Heart left ventricle (tissue), 13 donors: ENCODE results near the gene TIMD4.

ENCODE experiments used
- POLR2A ChIP-seq, 2 donors: fragments of 450-650 bp; IDR thresholded peaks; one replicate each; pipeline ENCODE4 v1.6.1; 2017; ENCODE audit warnings: antibody characterized with exemption in 2 of 2, mild to moderate bottlenecking in 2 of 2, moderate library complexity in 2 of 2
- TF ChIP-seq, protein P1 (sequence below), 12 donors: fragments of 200-600 bp; sonication (generic) in 4 of 12; IDR thresholded peaks; one replicate each; pipeline versions ENCODE4 v1.5.0 to v1.8.0; 2018 to 2022; ENCODE audit warnings: antibody characterized with exemption in 12 of 12, mild to moderate bottlenecking in 5 of 12
- donor health status: ischemic (EF 13 %, LVEDD 7.1; RV severe dilation, severe dysfunction).
- donor health status: DM: no; HTN: yes; CAD: no.
- donor health status: DM: no; HTN: no; CAD: no.
- donor health status: ischemic (EF 25% LVEDD 6.9; RV normal size, moderate dysfunction).
- donor health status: ischemic (EF 25% LVEDD 5.7; RV mildly dilated, moderate dysfunction).
- donor health status: ischemic (EF 35%, LVEDD 5.7; RV mildly dilated, moderate dysfunction).
- donor health status: nonischemic (EF 11% LVEDD 7.7; RV severe dilation, severe dysfunction).
- donor health status: DM: yes; HTN: yes; CAD: no.
- donor health status: PGD.
- donor health status: ischemic (EF 29% LVEDD 5.4; RV normal size, mild dysfunction).
- donor health status: nonischemic (EF 23%, LVEDD 6.1; RV moderate dilation, normal function).

DNA sequence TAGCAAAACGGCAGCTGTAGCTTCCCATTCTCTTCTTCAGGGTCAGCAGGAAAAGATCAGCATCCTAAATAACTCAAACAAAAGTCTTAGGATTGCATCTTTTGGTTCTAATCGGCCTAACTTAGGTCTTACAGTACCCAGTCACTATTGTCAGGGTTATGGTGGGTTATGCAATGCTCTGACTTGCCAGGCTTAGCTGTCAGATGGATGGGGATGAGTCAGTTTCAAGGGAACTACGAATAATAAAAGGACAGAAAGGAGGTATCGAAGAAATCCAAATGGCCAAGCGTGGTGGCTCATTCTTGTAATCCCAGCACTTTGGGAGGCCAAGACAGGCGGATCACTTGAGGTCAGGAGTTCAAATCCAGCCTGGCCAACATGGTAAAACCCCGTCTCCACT is 66.5 kb downstream of the TIMD4 start:
- TF ChIP-seq, protein P1, sequence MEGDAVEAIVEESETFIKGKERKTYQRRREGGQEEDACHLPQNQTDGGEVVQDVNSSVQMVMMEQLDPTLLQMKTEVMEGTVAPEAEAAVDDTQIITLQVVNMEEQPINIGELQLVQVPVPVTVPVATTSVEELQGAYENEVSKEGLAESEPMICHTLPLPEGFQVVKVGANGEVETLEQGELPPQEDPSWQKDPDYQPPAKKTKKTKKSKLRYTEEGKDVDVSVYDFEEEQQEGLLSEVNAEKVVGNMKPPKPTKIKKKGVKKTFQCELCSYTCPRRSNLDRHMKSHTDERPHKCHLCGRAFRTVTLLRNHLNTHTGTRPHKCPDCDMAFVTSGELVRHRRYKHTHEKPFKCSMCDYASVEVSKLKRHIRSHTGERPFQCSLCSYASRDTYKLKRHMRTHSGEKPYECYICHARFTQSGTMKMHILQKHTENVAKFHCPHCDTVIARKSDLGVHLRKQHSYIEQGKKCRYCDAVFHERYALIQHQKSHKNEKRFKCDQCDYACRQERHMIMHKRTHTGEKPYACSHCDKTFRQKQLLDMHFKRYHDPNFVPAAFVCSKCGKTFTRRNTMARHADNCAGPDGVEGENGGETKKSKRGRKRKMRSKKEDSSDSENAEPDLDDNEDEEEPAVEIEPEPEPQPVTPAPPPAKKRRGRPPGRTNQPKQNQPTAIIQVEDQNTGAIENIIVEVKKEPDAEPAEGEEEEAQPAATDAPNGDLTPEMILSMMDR (IDR thresholded peaks at IDR 0.05): no peak
- no peak for TF ChIP-seq POLR2A (IDR thresholded peaks at IDR 0.05)
